ENCODE data around the gene GNGT2. TPM values are rescaled to one million over a fixed set of nuclear protein-coding genes. Genes with fewer than 3 reads are reported as not detected.

GNGT2 gene
- total RNA-seq, 4 donors from 2014 or later: 1.5 to 4.2 (median 2.7) TPM

- no peak overlapping the region for H3K4me3 ChIP-seq (replicated peaks in 1 of 3)
- 84 to 99% methylated on average over 6 of the region's 6 CpGs for WGBS, 2 donors
- DNase-seq: no peak
Measured at GRCh38 chr17:49252148-49252695, 41.8 kb upstream of the GNGT2 start.

GRCh38 chr17:49249890-49250522, 39.6 kb upstream of the GNGT2 start:
- TF ChIP-seq POLR2A (IDR thresholded peaks at IDR 0.05): no peak
- no peak for TF ChIP-seq CTCF (IDR thresholded peaks at IDR 0.05)
- intact Hi-C loops (cut with DNase I): no loop called here
- Histone ChIP-seq H3K4me3 (replicated peaks in 1 of 3) (no peak overlapping the region), H3K4me1 (peaks cover 4 to 10% of the 10 kb centered on the region in 2 donors), H3K27me3 (no peaks in the 10 kb centered on the region), H3K9me3 (no peaks in the 10 kb centered on the region), H3K36me3 (no peaks in the 10 kb centered on the region), H3K27ac (no peak overlapping the region)
- 91 to 93% methylated on average over 11 to 12 of the region's 12 CpGs for WGBS, 2 donors
- no peak for DNase-seq

More at GRCh38 chr17:49252148-49252695, 41.8 kb upstream of the GNGT2 start:
- no peaks in the 10 kb centered on the region for H3K9me3 ChIP-seq
- intact Hi-C loops (cut with DNase I): no loop called here
- no peaks in the 10 kb centered on the region for H3K27me3 ChIP-seq
- peaks cover 4 to 13% of the 10 kb centered on the region in 2 donors for H3K4me1 ChIP-seq
- H3K27ac ChIP-seq: no peak overlapping the region
- no peaks in the 10 kb centered on the region for H3K36me3 ChIP-seq
- no peak for TF ChIP-seq CTCF (IDR thresholded peaks at IDR 0.05)
- no peak for TF ChIP-seq POLR2A (IDR thresholded peaks at IDR 0.05)

- H3K9me3 ChIP-seq: no peaks in the 10 kb centered on the region
- DNase-seq: peak; percentile 62
- 6 to 18% methylated on average over 9 of the region's 10 CpGs for WGBS, 2 donors
- no peak overlapping the region for H3K27ac ChIP-seq
- no peaks in the 10 kb centered on the region for H3K36me3 ChIP-seq
- H3K27me3 ChIP-seq: no peaks in the 10 kb centered on the region
- H3K4me1 ChIP-seq: peaks cover 4 to 10% of the 10 kb centered on the region in 2 donors
- TF ChIP-seq POLR2A (IDR thresholded peaks at IDR 0.05) (no peak), CTCF (IDR thresholded peaks at IDR 0.05) (no peak)
- intact Hi-C loops (cut with DNase I): no loop called here
- H3K4me3 ChIP-seq (replicated peaks in 1 of 3): no peak overlapping the region
Measured at GRCh38 chr17:49249292-49249794, 39.0 kb upstream of the GNGT2 start.

- no peak for DNase-seq
- TF ChIP-seq POLR2A (IDR thresholded peaks at IDR 0.05) (no peak), CTCF (IDR thresholded peaks at IDR 0.05) (no peak)
- WGBS, 2 donors: 92 to 93% methylated on average over 7 of the region's 7 CpGs
- no peak overlapping the region for H3K27ac ChIP-seq
- H3K27me3 ChIP-seq: no peaks in the 10 kb centered on the region
- no peak overlapping the region for H3K4me3 ChIP-seq (replicated peaks in 1 of 3)
- no peaks in the 10 kb centered on the region for H3K9me3 ChIP-seq
- H3K36me3 ChIP-seq: no peaks in the 10 kb centered on the region
- H3K4me1 ChIP-seq: peaks cover 4 to 10% of the 10 kb centered on the region in 2 donors
- intact Hi-C loops (cut with DNase I): no loop called here
Measured at GRCh38 chr17:49247944-49248343, 37.6 kb upstream of the GNGT2 start.

GRCh38 chr17:49244839-49245238, 34.5 kb upstream of the GNGT2 start:
- Histone ChIP-seq H3K36me3 (no peaks in the 10 kb centered on the region), H3K9me3 (no peaks in the 10 kb centered on the region), H3K27ac (no peak overlapping the region), H3K4me1 (peaks cover 4 to 10% of the 10 kb centered on the region in 2 donors), H3K27me3 (no peaks in the 10 kb centered on the region), H3K4me3 (replicated peaks in 1 of 3) (no peak overlapping the region)
- DNase-seq: no peak
- intact Hi-C loops (cut with DNase I): no loop called here
- TF ChIP-seq CTCF (IDR thresholded peaks at IDR 0.05) (no peak), POLR2A (IDR thresholded peaks at IDR 0.05) (no peak)
- 88 to 93% methylated on average over 4 of the region's 4 CpGs for WGBS, 2 donors
